GM21360 (cell line): ENCODE results near the gene NUTM2D.
"Not testable (repeated sequence)": the region's sequence is repeated elsewhere in the genome, so short reads cannot be mapped to it uniquely, and the experiment has no call there.

ENCODE experiments used
- ATAC-seq: cut with Tn5 transposase; IDR thresholded peaks from one replicate; pipeline ENCODE4 v1.9.1; 2021; ENCODE audit warnings: mild to moderate bottlenecking, moderate library complexity; ENCODE audit not compliant: unreplicated experiment

The NUTM2D gene, protein sequence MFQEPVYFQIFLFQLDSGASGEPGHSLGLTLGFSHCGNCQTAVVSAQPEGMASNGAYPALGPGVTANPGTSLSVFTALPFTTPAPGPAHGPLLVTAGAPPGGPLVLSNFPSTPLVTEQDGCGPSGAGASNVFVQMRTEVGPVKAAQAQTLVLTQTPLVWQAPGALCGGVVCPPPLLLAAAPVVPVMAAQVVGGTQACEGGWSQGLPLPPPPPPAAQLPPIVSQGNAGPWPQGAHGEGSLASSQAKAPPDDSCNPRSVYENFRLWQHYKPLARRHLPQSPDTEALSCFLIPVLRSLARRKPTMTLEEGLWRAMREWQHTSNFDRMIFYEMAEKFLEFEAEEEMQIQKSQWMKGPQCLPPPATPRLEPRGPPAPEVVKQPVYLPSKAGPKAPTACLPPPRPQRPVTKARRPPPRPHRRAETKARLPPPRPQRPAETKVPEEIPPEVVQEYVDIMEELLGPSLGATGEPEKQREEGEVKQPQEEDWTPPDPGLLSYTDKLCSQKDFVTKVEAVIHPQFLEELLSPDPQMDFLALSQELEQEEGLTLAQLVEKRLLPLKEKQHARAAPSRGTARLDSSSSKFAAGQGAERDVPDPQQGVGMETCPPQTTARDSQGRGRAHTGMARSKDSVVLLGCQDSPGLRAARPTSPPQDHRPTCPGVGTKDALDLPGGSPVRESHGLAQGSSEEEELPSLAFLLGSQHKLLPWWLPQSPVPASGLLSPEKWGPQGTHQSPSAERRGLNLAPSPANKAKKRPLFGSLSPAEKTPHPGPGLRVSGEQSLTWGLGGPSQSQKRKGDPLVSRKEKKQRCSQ

DNA sequence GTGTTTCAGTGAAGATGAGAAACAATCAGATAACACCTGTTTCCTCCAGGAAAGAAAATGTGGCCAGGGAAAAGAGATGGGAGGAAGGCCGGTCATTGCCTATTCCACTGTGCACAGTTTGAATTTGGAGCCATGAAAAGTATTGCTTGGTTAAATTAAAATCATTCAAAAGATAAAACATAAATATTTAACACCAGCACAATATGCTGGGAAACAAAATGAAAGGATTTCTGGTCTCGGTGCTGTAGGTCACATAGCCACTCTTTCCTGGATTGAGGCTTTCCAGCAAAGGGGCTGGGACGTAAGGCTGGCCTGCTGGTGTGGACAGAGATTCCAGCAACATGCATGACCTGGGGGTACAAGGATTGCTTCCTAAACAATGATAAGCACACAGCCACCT, at the start of gene NUTM2D:
NUTM2D (plus strand) TSS at position 301 of the 400 bp plus-strand sequence. CDS start 522 bp downstream, outside the sequence.
- not testable (repeated sequence) for ATAC-seq

DNA sequence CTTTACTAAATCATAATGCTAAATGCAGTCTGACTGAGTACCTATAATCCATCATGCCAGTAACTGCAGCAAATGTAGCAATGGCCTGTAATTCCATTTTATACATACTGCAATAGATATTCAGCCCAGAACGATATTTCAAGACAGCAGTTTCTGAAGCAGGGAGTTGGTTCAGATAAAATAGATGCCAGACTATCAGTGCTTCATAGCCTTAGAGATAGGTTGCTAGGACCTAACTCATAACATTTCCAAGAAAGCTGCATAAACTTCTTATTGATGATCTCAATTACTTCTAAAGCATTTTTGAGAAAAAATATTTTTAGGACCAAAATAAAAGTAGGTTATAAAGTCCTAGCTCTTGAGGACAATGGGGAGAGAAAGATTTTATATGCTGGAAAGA, 48.8 kb upstream of the NUTM2D start:
- ATAC-seq, result not testable (repeated sequence)

DNA sequence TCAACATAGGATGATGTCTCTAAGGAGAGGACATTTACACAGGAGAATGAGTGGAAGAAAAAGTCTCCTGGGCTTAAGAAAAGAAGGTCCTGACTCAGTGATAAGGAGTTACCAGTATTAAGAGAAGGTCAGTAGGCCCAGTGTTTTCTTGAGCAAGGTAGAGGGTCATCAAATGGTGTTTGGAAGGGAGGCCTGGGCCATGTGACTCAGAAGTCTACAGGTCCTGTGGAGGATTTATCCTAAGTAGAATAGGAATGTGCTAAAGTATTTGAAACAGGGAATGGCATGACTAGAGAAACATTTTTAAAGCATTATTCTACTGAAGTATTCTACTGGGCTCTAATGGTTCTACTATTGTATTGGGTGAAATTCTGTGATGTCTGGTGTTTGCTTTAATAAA, 47.9 kb upstream of the NUTM2D start:
- ATAC-seq, result not testable (repeated sequence)

DNA sequence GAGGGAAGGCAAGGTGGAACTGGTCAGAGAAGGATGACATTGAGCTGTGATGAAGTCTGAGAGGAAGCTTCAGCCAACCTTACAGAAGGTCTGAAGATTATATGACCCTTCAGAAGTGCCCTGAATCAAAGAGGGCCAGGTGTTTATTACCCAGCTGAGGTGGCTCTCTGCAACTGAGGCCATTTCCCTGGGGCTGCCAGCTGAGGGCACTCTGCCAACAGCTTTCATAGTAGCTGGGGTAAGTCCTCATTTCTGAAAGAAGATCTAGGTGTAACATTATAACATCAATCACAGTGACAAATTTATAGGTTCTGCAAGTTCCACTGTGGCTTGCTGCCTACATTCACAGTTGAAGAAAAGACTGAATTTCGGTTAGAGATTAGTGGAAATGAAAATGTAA, 46.0 kb upstream of the NUTM2D start:
- not testable (repeated sequence) for ATAC-seq

DNA sequence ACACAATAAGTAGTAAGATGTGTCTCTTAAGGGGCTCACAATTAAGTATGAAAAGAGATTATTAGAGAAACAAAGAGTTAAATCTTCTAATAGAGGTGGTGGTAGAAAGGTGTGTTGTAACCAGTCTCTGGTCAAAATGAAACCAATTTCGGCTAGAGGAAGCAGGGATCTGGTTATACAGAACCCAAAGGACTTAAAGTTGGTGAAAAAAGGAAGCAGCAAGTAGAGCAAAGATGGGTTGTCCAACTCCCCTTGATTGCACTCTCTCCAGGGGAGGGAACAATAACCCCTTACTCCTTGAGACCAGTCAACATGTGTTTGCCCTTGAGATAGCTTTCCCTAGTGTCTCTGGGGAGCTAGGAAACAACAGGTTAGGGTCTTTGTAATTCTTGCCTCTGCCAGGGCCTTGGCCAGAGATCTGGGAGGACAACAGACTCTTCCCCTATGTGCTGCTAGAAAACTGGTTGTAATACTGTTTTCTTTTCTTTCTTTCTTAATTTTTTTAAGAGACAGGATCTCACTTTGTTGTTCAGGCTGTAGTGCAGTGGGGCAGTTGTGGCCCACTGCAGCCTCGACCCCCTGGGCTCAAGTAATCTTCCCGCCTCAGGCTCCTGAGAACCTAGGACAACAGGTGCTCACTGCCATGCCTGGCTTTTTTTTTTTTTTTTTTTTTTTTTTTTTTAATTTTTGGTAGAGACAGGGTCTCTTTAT, 43.7 kb upstream of the NUTM2D start:
- ATAC-seq, result not testable (repeated sequence)

DNA sequence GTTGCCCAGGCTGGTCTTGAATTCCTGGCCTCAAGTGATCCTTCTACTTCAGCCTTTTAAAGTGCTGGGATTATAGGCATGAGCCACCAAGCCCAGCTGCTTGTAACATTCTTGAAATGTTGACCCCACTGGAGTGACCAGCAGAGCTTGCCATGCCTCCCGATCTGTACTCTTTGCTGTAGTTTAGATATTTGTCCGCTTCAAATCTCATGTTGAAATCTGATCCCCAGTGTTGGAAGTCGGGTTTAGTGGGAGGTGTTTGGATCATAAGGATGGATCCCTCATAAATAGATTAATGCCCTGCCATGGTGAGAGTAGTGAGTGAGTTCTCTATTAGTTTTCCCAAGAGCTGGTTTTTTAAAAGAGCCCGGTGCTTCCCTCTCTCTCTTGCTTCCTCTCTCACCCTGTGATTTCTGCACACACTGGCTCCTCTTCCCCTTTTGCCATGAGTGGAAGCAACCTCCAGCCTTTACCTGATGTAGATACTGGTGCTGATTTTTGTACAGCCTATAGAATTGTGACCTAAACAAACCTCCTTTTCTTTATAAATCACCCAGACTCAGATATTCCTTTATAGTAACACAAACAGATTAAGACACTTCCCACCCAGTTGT, 43.1 kb upstream of the NUTM2D start:
- ATAC-seq, result not testable (repeated sequence)

DNA sequence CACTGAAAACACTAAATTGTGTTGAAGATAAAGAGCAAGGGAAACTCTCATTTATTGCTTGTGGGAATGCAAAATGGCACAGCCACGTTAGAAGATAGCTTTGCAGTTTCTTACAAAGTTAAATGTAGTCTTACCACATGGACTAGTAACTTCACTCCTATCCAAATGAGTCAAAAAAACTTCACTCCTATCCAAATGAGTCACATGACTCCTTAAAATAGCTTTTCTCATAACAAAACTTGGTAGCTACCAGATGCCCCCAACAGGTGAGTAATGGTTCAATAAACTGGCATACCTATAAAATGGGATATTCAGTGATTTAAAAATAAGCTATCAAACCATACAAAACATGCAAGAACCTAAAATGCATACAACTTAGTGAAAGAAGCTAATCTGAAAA, 36.0 kb upstream of the NUTM2D start:
- ATAC-seq, result not testable (repeated sequence)

DNA sequence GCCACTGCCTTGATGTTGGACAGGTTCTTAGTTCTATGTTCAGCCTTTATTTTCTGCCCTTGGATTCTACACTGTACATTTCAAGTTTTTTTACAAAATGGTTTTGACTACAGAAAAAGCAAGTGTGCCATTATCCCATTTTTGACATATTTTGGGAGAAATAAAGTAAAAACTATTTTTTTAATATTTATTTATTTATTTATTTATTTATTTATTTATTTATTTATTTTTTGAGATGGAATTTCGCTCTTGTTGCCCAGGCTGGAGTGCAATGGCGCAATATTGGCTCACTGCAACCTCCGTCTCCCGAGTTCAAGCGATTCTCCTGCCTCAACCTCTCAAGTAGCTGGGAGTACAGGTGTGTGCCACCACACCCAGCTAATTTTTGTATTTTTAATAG, 33.0 kb upstream of the NUTM2D start:
- ATAC-seq, result not testable (repeated sequence)

DNA sequence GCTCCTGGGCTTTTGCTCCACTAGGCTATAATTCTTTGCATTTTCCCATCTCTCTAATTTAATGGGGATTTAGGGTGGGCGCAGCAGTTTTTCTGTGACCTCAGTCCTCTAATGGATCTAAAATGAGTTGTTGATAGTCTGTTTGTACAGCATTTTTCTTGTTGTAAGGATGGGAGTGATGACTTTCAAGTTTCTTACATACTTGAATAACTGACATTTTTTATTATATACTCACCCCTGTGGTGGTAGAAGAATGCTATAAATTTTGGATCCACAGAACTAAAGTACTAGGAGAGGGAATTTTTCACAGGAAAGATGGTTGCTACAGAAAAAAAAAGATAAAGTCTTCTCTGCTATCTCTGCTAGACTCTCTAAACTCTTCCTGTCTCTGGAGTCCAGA, 29.6 kb upstream of the NUTM2D start:
- ATAC-seq, result not testable (repeated sequence)

DNA sequence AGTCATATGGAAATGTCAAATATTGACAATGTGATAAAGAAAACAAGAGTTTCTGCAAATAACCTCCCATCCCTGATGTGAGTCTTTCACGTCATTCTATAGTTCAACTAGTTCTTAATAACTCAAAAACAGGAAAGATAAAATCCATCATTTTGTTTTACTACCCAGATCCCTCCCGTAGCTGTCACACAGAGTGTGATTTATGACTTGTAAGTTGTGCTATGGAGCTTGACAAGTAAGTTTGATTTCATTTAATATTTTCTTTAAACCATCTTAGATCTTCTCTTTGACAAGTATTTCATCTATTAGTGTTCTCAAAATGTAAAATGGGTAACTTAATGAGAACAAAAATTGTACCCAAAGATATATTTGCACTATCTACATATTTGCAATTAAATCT, 28.4 kb upstream of the NUTM2D start:
- ATAC-seq, result not testable (repeated sequence)

DNA sequence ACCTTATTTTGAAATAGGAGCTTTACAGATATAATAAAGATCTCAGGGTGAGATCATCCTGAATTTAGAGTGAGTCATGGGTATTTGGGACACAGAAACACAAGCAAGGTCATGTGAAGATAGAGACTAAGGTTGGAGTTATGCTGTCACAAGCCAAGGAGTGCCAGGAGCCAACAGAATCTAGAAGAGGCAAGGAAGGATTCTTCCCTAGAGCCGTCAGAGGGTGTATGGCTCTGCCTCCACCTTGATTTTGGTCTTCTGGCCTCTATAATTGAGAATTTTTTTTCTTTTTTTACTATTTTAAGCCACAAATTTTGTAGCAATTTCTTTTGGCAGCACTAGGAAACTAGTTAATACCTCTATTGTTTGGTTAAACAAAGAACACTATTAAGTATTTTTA, 24.9 kb upstream of the NUTM2D start:
- ATAC-seq, result not testable (repeated sequence)

DNA sequence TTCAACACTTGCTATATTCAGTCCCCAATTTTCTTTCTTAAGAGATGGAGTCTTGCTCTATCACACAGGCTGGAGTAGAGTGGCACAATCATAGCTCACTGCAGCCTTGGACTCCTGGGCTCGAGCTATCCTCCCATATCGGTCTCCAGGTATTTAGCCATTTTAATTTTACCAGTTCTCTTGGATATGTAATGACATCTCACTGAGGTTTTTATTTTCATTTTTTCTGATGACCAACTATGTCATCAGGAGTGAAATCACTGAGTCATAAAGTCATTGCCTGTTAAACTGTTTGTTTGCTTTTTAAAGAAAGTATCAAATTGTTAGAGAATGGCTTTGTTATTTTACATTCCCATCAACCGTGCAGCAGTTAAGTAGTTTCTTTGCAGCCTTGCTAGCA, 17.1 kb upstream of the NUTM2D start:
- ATAC-seq, result not testable (repeated sequence)

DNA sequence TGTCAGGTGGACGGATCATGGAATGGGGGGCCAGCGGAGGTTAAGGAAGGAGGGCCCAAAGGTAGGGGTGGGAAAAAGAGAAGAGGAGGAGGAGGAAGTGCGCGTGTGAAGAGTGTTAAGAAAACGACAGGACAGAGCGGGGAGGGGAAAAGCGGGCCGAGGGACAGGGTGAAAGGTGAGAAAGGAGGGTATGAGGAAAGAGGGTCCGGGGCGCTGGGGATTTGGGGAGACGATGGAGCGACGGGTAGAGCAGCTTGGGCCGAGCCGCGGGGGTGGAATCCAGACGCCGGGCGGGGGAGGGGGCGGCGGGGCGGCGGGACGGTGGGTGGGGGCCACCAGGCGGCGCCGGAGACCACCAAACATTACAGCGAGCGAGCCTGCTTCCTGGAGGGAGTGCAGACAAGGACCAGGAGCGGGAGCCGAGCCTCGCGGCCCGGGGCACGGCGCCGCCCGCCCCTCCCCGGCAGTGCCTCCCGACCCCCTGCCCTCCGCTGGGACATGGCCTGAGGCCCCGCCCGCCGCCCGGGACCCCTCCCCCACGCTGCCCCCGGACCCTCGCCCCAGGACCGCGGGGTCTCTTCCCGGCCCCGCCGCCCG, 15.9 kb upstream of the NUTM2D start:
- ATAC-seq, result peak; percentile 14

DNA sequence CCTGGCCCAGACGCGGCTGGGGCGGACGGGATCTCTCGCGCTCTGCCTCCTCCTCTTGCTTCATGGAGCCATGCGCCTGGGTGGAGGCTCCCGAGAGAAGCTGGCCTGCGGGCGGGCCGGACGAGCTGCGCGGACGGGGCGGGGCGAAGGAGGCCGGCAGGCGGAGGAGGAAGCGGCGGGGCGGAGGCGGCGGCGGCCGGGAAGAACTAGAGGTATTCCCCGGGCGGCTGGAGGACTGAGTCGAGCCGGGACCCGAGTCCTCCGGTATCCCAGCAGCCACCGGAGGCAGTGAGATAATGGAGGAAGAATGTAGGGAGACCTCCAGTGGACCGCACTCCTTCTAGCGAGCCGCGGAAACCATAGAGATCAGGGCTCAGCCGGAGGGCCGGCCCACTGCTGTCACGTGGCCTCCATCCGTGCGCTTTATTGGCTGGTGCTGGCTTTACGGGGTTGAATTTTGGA, 15.3 kb upstream of the NUTM2D start:
- ATAC-seq, result peak; percentile 76

DNA sequence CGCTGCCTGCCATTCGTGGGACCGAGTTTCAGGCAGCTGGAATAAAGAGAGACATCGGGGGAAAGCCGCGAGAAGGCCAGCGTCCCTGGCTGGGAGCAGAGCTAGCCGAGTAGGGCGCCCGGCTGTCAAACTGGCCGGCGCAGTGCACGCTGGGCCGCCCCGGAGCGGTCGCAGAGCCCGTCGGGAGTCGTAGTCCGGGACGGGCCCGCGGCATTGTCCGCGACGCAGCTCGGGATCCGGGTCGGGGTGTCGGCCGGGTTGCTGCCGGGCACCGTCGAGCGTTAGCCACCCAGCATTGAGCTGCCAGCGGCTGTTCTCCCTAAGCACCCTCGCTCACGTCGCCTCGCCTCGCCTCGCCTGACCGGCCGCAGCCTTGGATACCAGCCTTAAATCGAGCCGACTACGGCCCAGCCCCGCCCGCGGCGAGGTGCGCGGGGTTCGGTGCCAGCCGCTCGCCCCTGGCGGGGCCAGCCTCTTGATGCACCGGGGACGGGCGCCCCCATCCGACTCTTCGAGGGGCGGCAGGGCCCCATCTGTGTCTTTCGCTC, 14.8 kb upstream of the NUTM2D start:
- peak; percentile 72 for ATAC-seq

DNA sequence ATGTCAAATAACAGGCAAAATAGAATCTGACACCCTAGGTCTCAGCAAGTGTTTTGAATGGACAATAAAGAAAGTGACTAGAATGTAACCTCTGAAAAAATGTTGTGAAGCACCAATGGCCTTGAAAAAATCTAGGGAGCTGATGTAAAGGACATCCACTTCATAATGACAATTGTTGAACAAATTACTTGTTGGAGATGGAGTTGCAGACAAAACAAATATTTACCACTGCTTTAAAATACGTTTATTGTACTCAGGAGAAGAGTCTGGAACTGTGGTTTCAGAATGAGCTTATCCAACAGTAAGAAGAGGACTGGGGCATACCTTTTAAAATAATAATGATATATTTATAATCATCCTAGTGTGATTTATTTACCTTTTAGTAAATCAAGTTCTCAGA, 11.8 kb upstream of the NUTM2D start:
- ATAC-seq, result not testable (repeated sequence)

DNA sequence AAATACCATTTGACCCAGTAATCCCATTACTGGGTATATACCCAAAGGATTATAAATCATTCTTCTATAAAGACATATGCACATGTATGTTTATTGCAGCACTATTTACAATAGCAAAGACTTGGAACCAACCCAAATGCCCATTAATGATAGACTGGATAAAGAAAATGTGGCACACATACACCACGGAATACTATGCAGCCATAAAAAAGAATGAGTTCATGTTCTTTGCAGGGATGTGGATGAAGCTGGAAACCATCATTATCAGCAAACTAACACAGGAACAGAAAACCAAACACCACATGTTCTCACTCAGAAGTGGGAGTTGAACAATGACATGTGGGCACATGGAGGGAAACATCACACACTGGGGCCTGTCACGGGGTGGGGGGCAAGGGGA, 7.4 kb upstream of the NUTM2D start:
- not testable (repeated sequence) for ATAC-seq

DNA sequence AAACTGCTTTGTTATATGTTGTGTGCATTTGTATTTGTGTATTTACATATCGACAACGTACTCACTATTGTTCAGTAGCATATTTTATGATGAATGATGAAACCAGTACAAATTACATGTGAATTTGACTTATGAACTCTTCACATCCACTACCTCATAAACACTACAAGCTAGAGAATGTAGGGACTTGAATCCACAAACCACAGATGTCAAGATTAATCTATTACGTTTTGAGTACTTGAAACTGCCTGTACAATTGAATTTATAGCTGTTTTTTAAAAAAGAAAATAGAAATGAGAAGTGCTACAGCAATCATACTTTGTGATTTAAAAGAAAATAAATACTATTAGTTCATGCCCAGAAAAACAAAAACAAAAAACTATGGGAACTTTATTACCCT, 4.7 kb upstream of the NUTM2D start:
- ATAC-seq, result not testable (repeated sequence)

DNA sequence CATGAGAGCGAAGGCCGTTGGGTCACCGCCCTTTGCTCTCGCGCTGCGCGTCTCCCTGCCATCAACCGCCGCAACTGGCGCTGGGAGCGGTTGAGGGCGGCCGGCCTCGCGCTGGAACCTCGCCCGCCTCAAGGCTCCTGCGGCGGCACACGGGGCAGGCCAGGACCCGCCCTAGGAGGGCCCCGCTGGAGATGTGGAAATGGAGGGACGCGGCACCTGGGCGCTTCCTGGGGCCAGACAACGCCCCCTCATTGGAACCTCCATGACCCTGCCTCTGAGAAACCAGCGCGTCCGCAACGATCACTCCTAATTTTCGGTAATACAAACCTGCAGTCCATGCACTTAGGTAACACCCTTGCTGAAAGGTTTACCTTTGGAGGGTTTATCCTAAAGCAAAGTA, 2.4 kb upstream of the NUTM2D start:
- ATAC-seq, result not testable (repeated sequence)

DNA sequence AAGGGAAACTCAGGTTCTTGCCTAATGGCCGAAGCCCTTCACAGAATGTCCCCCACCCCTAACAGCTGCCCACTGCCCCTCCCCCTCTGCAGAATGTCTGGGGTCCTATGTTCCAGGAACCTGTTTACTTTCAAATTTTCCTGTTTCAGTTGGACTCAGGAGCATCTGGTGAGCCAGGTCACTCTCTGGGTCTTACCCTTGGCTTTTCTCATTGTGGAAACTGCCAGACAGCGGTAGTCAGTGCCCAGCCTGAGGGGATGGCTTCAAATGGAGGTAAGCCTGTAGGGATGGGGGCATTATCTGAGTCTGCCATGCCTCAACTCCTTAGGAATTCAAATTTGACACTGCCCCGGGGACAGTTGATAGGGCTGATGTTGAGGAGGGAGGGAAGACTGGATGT, 615 bp downstream of the NUTM2D start:
- not testable (repeated sequence) for ATAC-seq
